ENCODE results near the gene RHOG. TPM values are rescaled to one million over a fixed set of nuclear protein-coding genes. Genes with fewer than 3 reads are reported as not detected.

RHOG gene
- polyA plus RNA-seq, 1 donor from 2014 or later: not detected

GRCh38 chr11:3885855-3886254 is 45.1 kb upstream of the RHOG start:
- H3K9ac ChIP-seq (ENCODE audit: low read length): no peak overlapping the region
- H3K4me2 ChIP-seq (ENCODE audit: low read length): no peak overlapping the region
- no peaks in the 10 kb centered on the region for H3F3A ChIP-seq (ENCODE audit: insufficient read depth, low read length, poor library complexity, severe bottlenecking)
- H3K9me3 ChIP-seq (ENCODE audit: low read length): no peaks in the 10 kb centered on the region
- TF ChIP-seq SMC3 (conservative IDR thresholded peaks at IDR 0.05; ENCODE audit: poor library complexity) (no peak), RAD21 (conservative IDR thresholded peaks at IDR 0.05) (no peak), POLR2AphosphoS5 (IDR thresholded peaks at IDR 0.05) (no peak), TAF1 (IDR thresholded peaks at IDR 0.05; ENCODE audit: low read depth) (no peak), REST (IDR thresholded peaks at IDR 0.05; ENCODE audit: borderline replicate concordance) (no peak), MXI1 (conservative IDR thresholded peaks at IDR 0.05; ENCODE audit: poor library complexity, severe bottlenecking) (no peak)
- H3K4me3 ChIP-seq (ENCODE audit: low read length): no peak overlapping the region
- H3K9me2 ChIP-seq (ENCODE audit: insufficient read depth, low read length): no peaks in the 10 kb centered on the region
- no peak overlapping the region for H3K27ac ChIP-seq (ENCODE audit: low read length)
- H3K27me3 ChIP-seq (ENCODE audit: insufficient read depth, low read depth, low read length): no peaks in the 10 kb centered on the region
- H3K79me2 ChIP-seq (replicated peaks; ENCODE audit: insufficient read depth, low read length): no peaks in the 10 kb centered on the region
- no peaks in the 10 kb centered on the region for H4K20me1 ChIP-seq (ENCODE audit: insufficient read depth)
- no peak overlapping the region for H2AFZ ChIP-seq (ENCODE audit: low read depth, low read length)
- H3K36me3 ChIP-seq (ENCODE audit: insufficient read depth, low read length): no peaks in the 10 kb centered on the region

- TF ChIP-seq MXI1 (conservative IDR thresholded peaks at IDR 0.05; ENCODE audit: poor library complexity, severe bottlenecking) (no peak), CTCF (IDR thresholded peaks at IDR 0.05; ENCODE audit: poor library complexity, severe bottlenecking) (no peak), REST (IDR thresholded peaks at IDR 0.05; ENCODE audit: borderline replicate concordance) (no peak), SMC3 (conservative IDR thresholded peaks at IDR 0.05; ENCODE audit: poor library complexity) (no peak), POLR2AphosphoS5 (IDR thresholded peaks at IDR 0.05) (no peak), EZH2 (IDR thresholded peaks at IDR 0.05; ENCODE audit: borderline replicate concordance, insufficient read depth, low read length, poor library complexity, severe bottlenecking) (no peak), EP300 (conservative IDR thresholded peaks at IDR 0.05; ENCODE audit: poor library complexity, severe bottlenecking) (no peak), TAF1 (IDR thresholded peaks at IDR 0.05; ENCODE audit: low read depth) (no peak), RAD21 (conservative IDR thresholded peaks at IDR 0.05) (no peak)
- no peaks in the 10 kb centered on the region for H3K9me3 ChIP-seq (ENCODE audit: low read length)
- no peaks in the 10 kb centered on the region for H3K36me3 ChIP-seq (ENCODE audit: insufficient read depth, low read length)
- H4K20me1 ChIP-seq (ENCODE audit: insufficient read depth): no peaks in the 10 kb centered on the region
- H3K27me3 ChIP-seq (ENCODE audit: insufficient read depth, low read depth, low read length): no peaks in the 10 kb centered on the region
- no peak overlapping the region for H3K4me3 ChIP-seq (ENCODE audit: low read length)
- H3F3A ChIP-seq (ENCODE audit: insufficient read depth, low read length, poor library complexity, severe bottlenecking): no peaks in the 10 kb centered on the region
- H3K4me2 ChIP-seq (ENCODE audit: low read length): no peak overlapping the region
- no peaks in the 10 kb centered on the region for H3K9me2 ChIP-seq (ENCODE audit: insufficient read depth, low read length)
- H3K27ac ChIP-seq (ENCODE audit: low read length): no peak overlapping the region
- no peak overlapping the region for H2AFZ ChIP-seq (ENCODE audit: low read depth, low read length)
- no peaks in the 10 kb centered on the region for H3K79me2 ChIP-seq (replicated peaks; ENCODE audit: insufficient read depth, low read length)
- H3K9ac ChIP-seq (ENCODE audit: low read length): no peak overlapping the region
These were observed 41.9 kb upstream of the RHOG start for GRCh38 chr11:3882655-3883054.
